ENCODE measurements around the gene UBE2E2.

UBE2E2 gene

DNA sequence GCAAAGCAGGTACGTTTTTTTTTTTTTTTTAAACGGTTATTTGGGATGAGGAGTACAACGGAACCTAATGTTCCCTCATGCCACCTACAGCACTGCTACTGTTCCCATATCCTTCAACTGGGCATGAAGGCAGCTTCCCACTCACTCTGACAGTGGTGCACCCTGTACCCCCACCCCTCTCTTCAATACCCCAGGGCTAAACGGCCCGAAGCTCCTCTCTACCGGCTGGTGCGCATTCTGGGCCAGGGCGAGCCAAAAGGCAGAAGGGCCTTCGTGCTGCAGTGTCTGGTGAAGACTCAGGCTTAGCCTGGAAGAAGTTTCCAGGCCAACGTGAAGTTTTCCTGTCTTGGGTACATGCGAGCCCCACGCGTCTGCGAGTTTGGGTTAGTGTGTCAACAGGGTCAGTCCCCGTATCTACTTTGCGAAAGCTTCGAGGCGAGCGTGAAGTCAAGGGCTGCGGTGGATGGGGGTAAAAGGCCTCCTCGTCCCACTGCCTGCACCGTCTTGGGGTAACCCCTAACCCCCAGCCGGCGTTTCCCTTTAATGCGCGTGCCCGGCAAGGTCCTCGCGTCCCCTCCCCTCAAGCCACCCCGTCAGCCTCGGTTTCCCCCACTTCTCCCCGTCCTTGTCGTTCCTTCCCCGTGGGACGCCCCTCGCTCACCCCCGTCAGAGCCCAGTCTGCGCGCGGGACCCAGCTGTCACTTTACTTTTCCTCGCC lies 765 bp upstream of the UBE2E2 start:
- peak; percentile 13 for DNase-seq (ENCODE audit: low read depth)

GRCh38 chr3:23203708-23204330 lies 692 bp downstream of the UBE2E2 start:
- TF ChIP-seq, protein P1, sequence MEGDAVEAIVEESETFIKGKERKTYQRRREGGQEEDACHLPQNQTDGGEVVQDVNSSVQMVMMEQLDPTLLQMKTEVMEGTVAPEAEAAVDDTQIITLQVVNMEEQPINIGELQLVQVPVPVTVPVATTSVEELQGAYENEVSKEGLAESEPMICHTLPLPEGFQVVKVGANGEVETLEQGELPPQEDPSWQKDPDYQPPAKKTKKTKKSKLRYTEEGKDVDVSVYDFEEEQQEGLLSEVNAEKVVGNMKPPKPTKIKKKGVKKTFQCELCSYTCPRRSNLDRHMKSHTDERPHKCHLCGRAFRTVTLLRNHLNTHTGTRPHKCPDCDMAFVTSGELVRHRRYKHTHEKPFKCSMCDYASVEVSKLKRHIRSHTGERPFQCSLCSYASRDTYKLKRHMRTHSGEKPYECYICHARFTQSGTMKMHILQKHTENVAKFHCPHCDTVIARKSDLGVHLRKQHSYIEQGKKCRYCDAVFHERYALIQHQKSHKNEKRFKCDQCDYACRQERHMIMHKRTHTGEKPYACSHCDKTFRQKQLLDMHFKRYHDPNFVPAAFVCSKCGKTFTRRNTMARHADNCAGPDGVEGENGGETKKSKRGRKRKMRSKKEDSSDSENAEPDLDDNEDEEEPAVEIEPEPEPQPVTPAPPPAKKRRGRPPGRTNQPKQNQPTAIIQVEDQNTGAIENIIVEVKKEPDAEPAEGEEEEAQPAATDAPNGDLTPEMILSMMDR (conservative IDR thresholded peaks at IDR 0.05; ENCODE audit: low read depth, low read length) = no peak
- peak overlapping the region; percentile 90 for H3K4me3 ChIP-seq (ENCODE audit: low read depth, low read length)
- DNase-seq (ENCODE audit: low read depth) = peak; percentile 23

More for the DNA sequence above, 765 bp upstream of the UBE2E2 start:
- peak overlapping the region; percentile 90 for H3K4me3 ChIP-seq (ENCODE audit: low read depth, low read length)
- TF ChIP-seq, protein P1 (conservative IDR thresholded peaks at IDR 0.05; ENCODE audit: low read depth, low read length) = no peak

- no peak for DNase-seq (ENCODE audit: low read depth)
- no peak overlapping the region for H3K4me3 ChIP-seq (ENCODE audit: low read depth, low read length)
- TF ChIP-seq, protein P1 (conservative IDR thresholded peaks at IDR 0.05; ENCODE audit: low read depth, low read length) = no peak
Observed at GRCh38 chr3:23206366-23206765, 3.2 kb downstream of the UBE2E2 start.

- TF ChIP-seq, protein P1 (conservative IDR thresholded peaks at IDR 0.05; ENCODE audit: low read depth, low read length) = no peak
- H3K4me3 ChIP-seq (ENCODE audit: low read depth, low read length) = no peak overlapping the region
- no peak for DNase-seq (ENCODE audit: low read depth)
Observed at GRCh38 chr3:23209103-23209502, 6.0 kb downstream of the UBE2E2 start.

DNA sequence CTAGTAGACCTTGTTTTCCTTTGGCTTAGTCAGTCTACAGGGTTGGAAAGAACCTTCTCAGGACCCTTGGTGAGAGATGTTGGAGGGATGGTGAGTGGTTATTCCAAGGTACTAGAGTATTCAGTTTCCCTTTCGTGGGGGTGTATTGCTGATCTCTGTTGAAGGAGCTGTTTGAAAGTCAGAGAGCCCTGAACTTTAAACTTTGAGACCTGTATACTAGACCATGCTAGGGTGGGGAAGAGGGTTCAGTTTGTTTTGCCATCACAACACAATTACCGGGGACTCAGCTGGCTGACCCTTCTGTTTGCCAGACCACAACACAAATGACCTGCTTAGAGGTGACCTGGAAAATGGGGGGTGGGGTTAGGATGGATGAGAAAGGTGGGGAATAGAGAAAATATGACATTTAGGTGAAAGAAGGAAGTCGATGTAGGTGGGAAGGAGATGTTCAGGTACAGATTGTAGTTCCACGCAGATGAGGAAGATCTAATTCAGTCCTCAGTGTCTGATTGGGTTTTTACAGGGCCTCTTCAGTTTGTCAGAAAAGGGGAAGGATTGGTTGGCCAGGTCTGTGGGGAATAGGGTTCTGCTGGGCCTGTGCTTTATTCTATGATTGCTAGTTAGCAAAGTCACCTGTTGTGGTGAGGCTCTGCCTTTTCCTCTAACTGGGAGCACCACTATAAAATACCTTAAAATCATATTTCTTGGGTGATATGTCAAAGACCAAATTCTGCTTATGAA lies 6.8 kb downstream of the UBE2E2 start:
- H3K4me3 ChIP-seq (ENCODE audit: low read depth, low read length) = no peak overlapping the region
- no peak for DNase-seq (ENCODE audit: low read depth)
- TF ChIP-seq, protein P1 (conservative IDR thresholded peaks at IDR 0.05; ENCODE audit: low read depth, low read length) = no peak

DNA sequence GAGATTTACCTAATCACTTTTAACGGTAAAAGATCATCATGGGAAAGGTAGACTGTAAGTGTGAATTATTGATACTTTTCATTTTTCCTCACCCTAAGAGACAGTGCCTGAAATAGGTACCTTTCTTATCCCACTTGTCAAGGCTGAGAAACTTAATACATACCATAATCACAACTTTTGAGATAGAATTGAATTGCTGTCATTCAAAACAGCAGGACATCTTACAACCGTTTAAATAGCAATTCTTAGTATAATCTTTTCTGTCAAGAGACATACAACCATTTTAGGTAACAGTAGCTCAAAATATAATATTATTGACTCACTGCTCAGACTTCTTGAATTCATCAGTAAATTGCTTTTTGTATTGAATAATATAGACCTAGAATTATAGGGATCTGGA lies 10.7 kb downstream of the UBE2E2 start:
- TF ChIP-seq, protein P1 (conservative IDR thresholded peaks at IDR 0.05; ENCODE audit: low read depth, low read length) = no peak
- H3K4me3 ChIP-seq (ENCODE audit: low read depth, low read length) = no peak overlapping the region
- no peak for DNase-seq (ENCODE audit: low read depth)

All from choroid plexus epithelial cell (primary cell).